Activated T-helper 9 cell treated with anti-CD3 and anti-CD28 coated beads, Interleukin-2, amount 50 U/mL, for 16 hours (primary cell): ENCODE measurements around the gene SCYGR4.
"Not testable (repeated sequence)": the region's sequence is repeated elsewhere in the genome, so short reads cannot be mapped to it uniquely, and the experiment has no call there.

ENCODE experiments used
- DNase-seq: peaks from one replicate; pipeline ENCODE4 v3.0.0-alpha.2; 2020; ENCODE audit warnings: low read depth

Gene SCYGR4

GRCh38 chr2:227617316-227618230, at the start of gene SCYGR4:
Gene SCYGR4, plus strand, starts transcription at chr2:227617498. Its CDS starts 0 bp downstream, at chr2:227617498.
- DNase-seq, result no peak

DNA sequence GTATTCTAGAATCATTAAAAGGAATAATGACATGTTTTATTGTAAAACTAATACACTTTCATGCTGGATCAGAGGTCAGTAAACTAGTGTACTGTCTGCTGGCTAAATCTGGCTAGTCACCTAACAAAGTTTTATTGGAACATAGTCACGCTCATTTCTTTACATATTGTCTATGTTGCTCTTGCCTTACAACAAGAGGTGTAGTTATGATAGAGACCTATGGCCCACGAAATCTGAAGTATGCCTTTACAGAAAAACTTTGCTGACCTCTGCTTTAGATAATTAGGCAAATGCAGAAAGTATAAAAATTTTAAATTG, 48.5 kb upstream of the SCYGR4 start:
- DNase-seq, result no peak

- no peak for DNase-seq
Measured at GRCh38 chr2:227570615-227571014, 46.7 kb upstream of the SCYGR4 start.

DNA sequence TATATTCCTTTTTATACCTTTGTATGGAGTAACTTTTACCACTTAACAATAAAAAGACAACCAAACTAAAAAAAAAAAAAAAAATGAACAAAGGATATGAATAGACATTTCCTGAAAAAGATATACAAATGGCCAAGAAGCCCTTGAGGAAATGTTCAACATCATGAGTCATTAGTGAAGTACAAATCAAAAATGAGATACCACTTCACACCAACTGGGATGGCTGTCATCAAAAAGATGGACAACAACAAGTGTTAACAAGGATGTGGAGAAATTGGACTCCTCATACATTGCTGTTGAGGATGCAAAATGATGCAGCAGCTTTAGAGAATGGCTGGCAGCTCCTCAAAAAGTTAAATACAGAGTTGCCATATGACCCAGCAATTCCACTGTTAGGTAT, 41.2 kb upstream of the SCYGR4 start:
- no peak for DNase-seq

GRCh38 chr2:227576812-227577211, 40.5 kb upstream of the SCYGR4 start:
- DNase-seq, result no peak

DNA sequence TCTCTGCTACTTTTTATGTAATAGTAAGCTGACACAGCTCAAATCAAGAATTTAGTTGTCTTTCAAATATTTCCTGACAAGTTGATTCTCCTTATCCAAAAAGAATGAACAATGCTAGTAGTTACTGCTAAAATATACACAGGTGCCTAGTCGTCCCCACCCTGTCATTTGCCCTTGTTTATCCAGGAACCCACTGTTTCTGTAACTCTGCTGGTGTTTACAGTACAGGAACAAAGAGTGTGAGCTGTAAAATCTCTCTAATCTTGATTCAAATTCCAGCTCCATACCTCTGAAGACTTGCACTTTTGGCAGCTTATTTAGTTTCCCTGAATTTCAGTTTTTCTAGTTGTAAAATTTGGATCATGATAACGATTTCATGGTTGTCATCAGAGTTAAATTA, 39.7 kb upstream of the SCYGR4 start:
- DNase-seq, result no peak

DNA sequence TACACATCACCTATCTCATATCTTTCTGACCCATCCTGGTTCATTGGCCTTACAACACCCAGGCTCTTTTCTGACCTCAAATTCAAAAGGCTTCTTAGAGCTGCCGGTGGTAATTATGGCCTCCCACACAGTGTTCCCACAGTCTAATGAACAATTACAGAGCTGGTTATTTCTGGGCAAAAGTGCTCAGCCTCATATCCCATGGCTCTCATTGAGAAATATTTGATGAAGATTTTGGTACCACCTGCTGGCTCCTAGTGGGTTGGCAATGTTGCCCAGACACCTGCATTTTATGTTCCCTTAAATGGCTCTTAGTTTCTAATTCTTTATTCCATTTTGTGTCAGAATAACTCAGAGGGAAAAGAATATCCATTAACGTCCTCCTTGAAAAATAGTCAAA, 38.7 kb upstream of the SCYGR4 start:
- no peak for DNase-seq

DNA sequence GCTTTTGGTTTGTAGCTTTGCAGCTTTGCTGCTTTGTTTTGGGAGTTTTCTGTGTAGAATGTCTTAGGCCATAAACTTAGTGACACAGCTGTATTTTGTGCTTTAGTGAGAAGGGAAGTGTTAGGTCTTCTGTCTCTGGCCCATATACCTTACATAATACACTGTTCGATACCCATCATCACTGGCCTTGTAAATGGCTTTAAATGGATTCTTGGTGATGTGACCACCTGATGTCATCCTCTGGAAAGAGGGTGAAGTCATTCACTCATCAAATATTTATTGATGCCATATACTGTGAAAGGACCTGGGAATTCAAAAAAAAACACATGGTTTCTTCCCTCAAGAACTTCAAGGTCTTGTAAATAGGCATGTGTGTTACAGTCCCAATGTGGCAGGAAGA, 37.5 kb upstream of the SCYGR4 start:
- DNase-seq, result no peak

- no peak for DNase-seq
Measured at GRCh38 chr2:227582369-227582768, 34.9 kb upstream of the SCYGR4 start.

- no peak for DNase-seq
Measured at GRCh38 chr2:227592694-227593387, 24.5 kb upstream of the SCYGR4 start.

DNA sequence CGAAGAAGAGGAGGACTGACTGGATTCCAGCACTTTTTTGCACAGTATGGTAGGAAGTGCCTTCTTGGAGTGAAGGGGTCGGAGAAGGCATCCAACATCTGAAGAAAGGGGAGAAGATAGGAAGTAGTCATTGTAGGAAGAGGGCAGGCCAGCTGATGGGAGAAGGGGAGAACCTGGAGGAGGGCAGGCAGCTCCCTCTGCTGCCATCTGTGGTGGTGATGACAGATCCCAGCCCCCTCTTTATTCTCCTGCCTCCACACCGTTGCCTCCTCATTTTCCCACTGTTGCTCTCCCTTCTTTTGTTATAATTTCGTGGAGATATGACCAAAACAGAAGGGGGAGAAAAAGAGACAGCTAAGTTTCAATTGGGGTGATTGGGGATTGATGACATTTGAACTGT, 21.5 kb upstream of the SCYGR4 start:
- no peak for DNase-seq

- no peak for DNase-seq
Measured at GRCh38 chr2:227597036-227597435, 20.3 kb upstream of the SCYGR4 start.

GRCh38 chr2:227597998-227598397, 19.3 kb upstream of the SCYGR4 start:
- DNase-seq, result no peak

DNA sequence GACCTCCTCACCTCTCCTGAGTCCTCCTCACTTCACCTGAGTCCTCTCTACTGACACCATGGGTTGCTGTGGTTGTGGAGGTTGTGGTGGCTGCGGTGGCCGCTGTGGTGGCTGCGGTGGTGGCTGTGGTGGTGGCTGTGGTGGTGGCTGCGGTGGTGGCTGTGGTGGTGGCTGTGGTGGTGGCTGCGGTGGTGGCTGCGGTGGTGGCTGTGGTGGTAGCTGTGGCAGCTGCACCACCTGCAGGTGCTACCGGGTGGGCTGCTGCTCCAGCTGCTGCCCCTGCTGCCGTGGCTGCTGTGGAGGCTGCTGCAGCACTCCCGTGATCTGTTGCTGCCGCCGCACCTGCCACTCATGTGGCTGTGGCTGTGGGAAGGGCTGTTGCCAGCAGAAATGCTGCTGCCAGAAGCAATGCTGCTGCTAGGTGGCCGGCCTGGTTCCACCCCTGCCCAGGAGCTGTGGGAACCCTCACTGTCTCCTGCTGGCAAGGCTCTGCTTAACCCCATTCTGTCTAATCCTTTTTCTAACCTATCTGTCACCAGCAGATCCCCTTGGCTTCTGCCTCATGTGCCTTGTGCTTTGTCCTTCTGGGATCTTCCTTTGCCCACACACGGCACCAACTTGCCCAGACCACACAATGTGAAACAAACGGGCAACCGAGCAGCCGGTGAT, 18.3 kb upstream of the SCYGR4 start, which contains the start of gene SCYGR2:
Gene SCYGR2, plus strand, starts transcription at position 59 of the 669 bp plus-strand sequence. Its CDS starts 0 bp downstream, at position 59.
- DNase-seq, result not testable (repeated sequence)

- DNase-seq, result no peak
Measured at GRCh38 chr2:227602358-227602757, 14.9 kb upstream of the SCYGR4 start.

- DNase-seq, result no peak
Measured at GRCh38 chr2:227606476-227606875, 10.8 kb upstream of the SCYGR4 start.

GRCh38 chr2:227607941-227608340, 9.4 kb upstream of the SCYGR4 start:
- no peak for DNase-seq

GRCh38 chr2:227608561-227609338, 8.5 kb upstream of the SCYGR4 start:
- DNase-seq, result no peak

DNA sequence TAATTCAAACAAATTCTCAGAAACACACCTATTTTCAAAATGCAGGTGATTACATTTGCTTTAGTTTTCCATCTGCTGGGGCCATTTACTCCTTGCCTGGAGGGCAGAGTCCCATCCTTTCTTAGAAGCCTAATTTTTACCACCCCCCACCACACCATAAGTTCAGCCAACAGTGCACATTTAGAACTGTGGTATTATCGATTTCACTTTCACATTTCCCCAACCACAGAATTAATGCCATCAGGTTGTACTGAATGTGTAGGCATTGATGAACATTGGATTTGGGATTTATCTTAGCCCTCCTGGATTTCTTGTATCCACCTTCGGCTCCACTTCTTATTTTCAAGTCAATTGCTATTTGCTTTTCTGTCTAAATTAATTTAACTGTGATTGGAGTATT, 7.2 kb upstream of the SCYGR4 start:
- no peak for DNase-seq

DNA sequence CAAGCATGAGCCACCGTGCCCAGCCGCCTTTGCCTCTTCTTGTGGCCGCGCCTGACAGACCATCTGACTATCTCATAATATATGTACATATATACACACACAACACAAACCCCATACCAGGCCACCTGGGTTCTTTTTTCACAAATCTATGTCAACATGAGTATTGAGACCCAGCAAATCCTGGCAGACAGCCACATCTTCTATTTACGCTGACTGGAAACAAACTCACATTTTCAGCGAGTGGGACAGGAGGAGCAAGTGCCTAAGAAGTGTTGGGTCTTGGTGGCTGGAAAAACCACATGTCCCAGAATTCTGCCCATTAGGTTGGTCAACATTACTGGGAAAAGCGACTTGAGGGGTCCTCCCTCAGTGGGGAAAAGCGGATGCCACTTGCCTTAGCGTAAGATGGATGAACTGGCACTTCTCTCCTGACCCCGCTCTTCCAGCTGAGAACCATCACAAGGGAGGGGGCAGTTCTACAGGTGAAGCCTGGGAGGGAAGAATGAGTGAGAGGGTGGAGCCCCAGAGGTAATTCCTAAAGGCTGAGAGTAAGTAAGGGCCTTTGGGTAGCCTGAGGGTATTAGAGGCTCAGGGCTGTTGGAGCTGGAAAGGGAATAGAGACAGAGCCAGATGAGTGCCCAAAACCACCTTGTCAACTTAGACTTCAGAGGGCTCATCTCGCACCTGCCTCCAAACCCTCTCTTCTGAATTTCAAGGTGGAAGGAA, 4.6 kb upstream of the SCYGR4 start:
- DNase-seq, result no peak

GRCh38 chr2:227613272-227613660, 4.0 kb upstream of the SCYGR4 start:
- no peak for DNase-seq
